ENCODE measurements around the gene AFAP1L2. TPM values are rescaled to one million over a fixed set of nuclear protein-coding genes. Genes with fewer than 3 reads are reported as not detected.

AFAP1L2 gene
- total RNA-seq, 4 donors from 2014 or later = 6.5 to 35.5 (median 12.9) TPM

- Histone ChIP-seq H3K27ac (no peak overlapping the region), H3K9me3 (no peaks in the 10 kb centered on the region), H3K36me3 (no peaks in the 10 kb centered on the region), H3K4me1 (no peaks in the 10 kb centered on the region), H3K27me3 (no peaks in the 10 kb centered on the region), H3K4me3 (no peak overlapping the region)
- DNase-seq = no peak
- TF ChIP-seq POLR2A (IDR thresholded peaks at IDR 0.05) (no peak), CTCF (IDR thresholded peaks at IDR 0.05) (no peak)
Observed at GRCh38 chr10:114391599-114391998, 12.7 kb downstream of the AFAP1L2 start.

GRCh38 chr10:114389426-114389825, 14.9 kb downstream of the AFAP1L2 start:
- no peak for DNase-seq
- Histone ChIP-seq H3K27ac (no peak overlapping the region), H3K4me3 (no peak overlapping the region), H3K9me3 (no peaks in the 10 kb centered on the region), H3K4me1 (no peaks in the 10 kb centered on the region), H3K36me3 (no peaks in the 10 kb centered on the region), H3K27me3 (no peaks in the 10 kb centered on the region)
- no peak for TF ChIP-seq POLR2A (IDR thresholded peaks at IDR 0.05)
- no peak for TF ChIP-seq CTCF (IDR thresholded peaks at IDR 0.05)

GRCh38 chr10:114388275-114388674, 16.0 kb downstream of the AFAP1L2 start:
- Histone ChIP-seq H3K4me1 (no peaks in the 10 kb centered on the region), H3K27me3 (no peaks in the 10 kb centered on the region), H3K4me3 (no peak overlapping the region), H3K36me3 (no peaks in the 10 kb centered on the region), H3K9me3 (no peaks in the 10 kb centered on the region), H3K27ac (no peak overlapping the region)
- no peak for TF ChIP-seq POLR2A (IDR thresholded peaks at IDR 0.05)
- TF ChIP-seq CTCF (IDR thresholded peaks at IDR 0.05) = no peak
- DNase-seq = no peak

- Histone ChIP-seq H3K27me3 (no peaks in the 10 kb centered on the region), H3K27ac (no peak overlapping the region), H3K4me1 (no peaks in the 10 kb centered on the region), H3K36me3 (no peaks in the 10 kb centered on the region), H3K9me3 (no peaks in the 10 kb centered on the region), H3K4me3 (no peak overlapping the region)
- no peak for TF ChIP-seq CTCF (IDR thresholded peaks at IDR 0.05)
- TF ChIP-seq POLR2A (IDR thresholded peaks at IDR 0.05) = no peak
- no peak for DNase-seq
Observed at GRCh38 chr10:114387784-114388183, 16.5 kb downstream of the AFAP1L2 start.

GRCh38 chr10:114386452-114386851, 17.9 kb downstream of the AFAP1L2 start:
- Histone ChIP-seq H3K4me1 (no peaks in the 10 kb centered on the region), H3K9me3 (no peaks in the 10 kb centered on the region), H3K4me3 (no peak overlapping the region), H3K27me3 (no peaks in the 10 kb centered on the region), H3K36me3 (no peaks in the 10 kb centered on the region), H3K27ac (no peak overlapping the region)
- no peak for TF ChIP-seq POLR2A (IDR thresholded peaks at IDR 0.05)
- TF ChIP-seq CTCF (IDR thresholded peaks at IDR 0.05) = no peak
- no peak for DNase-seq

- Histone ChIP-seq H3K9me3 (no peaks in the 10 kb centered on the region), H3K4me3 (no peak overlapping the region), H3K36me3 (no peaks in the 10 kb centered on the region), H3K27me3 (no peaks in the 10 kb centered on the region), H3K27ac (no peak overlapping the region), H3K4me1 (no peaks in the 10 kb centered on the region)
- no peak for DNase-seq
- TF ChIP-seq CTCF (IDR thresholded peaks at IDR 0.05) = no peak
- no peak for TF ChIP-seq POLR2A (IDR thresholded peaks at IDR 0.05)
Observed at GRCh38 chr10:114385557-114385956, 18.7 kb downstream of the AFAP1L2 start.

Data from Peyer's patch (tissue), 4 donors.